ENCODE data around the gene TAMALIN.
A peak's percentile ranks its signal among the peaks of the same experiment; 100 is the strongest.

TAMALIN gene

DNA sequence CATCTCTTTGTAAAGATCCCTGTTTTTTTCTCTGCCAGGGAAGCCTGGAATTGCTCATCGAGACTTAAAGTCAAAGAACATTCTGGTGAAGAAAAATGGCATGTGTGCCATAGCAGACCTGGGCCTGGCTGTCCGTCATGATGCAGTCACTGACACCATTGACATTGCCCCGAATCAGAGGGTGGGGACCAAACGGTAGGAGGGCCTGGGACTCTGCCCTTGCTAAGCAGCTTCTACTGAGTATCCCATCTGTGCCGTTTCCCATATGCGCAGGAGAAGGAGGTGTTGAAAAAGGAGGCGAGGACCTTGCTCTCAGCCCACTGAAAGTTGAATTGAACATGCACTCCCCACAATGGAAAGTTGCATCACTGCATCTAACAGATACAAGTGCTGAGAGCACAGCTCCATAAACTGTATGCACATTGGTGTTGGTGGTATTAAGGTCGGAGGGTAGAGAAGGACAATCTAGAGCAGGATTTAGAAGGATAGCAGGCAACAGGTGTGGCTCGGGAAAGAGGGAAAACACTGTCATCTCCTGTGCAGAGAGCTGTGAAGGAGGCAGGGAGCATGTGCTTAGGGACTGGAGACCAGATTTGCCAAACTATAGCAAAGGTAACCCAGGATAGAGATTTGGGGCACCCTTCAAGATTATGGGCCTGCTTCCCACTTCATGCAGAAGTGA lies 21.5 kb upstream of the TAMALIN start:
- DNase-seq: no peak

DNA sequence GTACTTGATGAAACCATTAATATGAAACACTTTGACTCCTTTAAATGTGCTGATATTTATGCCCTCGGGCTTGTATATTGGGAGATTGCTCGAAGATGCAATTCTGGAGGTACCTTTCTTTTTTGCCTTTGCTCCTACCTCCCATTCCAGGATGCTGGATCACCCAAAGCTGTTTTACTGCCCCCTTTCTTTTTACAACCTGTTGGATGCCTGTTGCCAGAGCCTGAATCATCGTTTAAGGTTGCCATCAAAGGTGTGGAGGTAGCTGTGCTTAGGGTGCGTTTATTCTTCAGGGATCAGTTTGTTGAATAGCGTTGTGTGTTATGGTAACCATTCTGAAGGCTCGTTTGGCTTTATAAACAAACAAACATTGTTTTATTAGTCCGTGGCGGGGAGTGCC lies 19.9 kb upstream of the TAMALIN start:
- DNase-seq: no peak

DNA sequence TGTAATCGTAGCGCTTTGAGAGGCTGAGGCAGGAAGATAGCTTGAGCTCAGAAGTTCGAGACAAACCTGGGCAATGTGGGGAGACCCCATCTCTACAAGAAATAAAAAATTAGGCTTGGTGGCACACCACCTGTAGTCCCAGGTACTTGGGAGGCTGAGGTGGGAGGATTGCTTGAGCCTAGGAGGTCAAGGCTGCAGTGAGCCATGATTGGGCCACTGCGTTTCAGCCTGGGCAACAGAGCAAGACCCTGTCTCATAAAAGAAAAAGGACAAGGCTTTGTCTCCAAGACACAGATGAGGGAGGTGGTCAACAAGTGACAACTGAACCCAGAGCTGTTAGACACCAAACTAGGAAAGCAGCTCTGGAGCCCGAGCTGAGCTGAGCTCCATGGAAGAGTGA lies 14.5 kb upstream of the TAMALIN start:
- DNase-seq: no peak

DNA sequence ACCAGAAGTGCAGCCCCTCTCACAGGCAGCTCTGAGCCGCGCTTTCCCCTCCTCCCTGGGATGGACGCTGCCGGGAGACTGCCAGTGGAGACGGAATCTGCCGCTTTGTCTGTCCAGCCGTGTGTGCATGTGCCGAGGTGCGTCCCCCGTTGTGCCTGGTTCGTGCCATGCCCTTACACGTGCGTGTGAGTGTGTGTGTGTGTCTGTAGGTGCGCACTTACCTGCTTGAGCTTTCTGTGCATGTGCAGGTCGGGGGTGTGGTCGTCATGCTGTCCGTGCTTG lies 12.3 kb upstream of the TAMALIN start:
- no peak for DNase-seq

DNA sequence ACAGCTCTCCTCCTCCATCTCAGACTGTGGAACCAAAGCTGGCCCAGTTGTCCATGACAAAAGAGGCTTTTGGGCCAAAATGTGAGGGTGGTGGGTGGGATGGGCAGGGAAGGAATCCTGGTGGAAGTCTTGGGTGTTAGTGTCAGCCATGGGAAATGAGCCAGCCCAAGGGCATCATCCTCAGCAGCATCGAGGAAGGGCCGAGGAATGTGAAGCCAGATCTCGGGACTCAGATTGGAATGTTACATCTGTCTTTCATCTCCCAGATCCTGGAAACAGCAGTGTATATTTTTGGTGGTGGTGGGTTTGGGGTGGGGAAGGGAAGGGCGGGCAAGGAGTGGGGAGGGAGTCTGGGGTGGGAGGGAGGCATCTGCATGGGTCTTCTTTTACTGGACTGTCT lies 11.8 kb upstream of the TAMALIN start:
- no peak for DNase-seq

DNA sequence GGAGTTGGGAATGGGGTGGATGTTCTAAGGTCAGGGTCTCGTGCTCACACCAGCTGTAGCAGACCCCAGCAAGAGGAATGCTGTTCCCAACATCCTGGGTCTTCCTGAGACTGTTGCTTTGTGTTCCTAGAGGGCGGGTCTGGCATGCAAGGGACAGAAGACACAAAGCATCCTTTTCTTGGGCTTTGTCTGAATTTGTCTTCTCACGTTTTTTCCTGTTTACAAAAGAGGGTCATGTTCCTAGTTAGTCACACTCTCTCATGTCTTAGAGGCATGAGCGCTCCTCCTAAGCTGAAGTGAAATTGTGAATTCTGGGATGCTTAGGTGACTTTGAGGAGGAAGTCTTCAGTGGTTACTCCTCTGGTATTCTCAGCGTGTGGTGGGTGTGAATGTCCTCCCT lies 9.6 kb upstream of the TAMALIN start:
- no peak for DNase-seq

DNA sequence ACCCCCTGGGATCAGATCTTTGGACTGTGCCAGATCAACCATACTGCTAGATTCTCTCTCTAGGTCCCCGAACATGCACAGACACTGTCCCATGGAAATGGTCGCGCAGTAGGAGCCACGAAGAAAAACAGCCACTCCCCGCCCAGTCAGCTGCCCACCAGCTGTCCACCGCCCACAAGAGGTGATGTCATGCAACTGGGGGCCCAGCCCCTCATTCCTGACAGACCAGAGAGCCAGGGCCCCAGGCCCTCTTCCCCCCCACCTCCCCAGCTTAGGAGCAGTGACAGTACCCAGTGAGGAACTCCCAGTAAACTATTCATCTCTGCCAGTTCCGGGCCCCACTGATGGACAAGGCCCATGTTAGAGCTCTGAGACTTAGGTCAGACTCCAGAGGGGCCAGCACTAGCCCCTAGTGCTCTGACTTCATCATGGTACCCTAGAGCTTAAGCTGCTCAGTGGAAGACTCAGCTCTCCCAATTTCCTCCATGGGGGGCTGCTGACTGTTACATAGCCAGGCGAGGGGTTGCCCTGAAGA lies 3.7 kb upstream of the TAMALIN start:
- DNase-seq: no peak

DNA sequence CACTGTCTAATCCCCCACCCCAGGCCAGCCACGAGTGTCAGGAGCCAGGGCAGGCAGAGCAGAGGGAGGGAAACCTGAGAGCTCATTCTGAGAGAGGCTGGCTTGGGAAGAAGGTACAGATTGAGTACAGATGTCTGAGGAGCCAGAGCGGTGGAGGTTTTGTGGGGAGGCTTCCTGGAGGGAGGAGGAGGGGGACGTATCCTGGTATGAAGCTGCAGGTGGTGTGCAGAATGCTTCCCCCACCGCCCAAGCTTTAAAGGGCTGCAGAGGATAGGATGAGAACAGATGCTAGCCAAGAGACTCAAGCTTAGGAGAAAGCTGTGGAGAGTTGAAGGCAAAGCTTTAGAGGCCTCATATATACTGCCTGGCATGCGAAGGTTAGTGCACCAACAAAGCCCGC lies 3.2 kb upstream of the TAMALIN start:
- no peak for DNase-seq

DNA sequence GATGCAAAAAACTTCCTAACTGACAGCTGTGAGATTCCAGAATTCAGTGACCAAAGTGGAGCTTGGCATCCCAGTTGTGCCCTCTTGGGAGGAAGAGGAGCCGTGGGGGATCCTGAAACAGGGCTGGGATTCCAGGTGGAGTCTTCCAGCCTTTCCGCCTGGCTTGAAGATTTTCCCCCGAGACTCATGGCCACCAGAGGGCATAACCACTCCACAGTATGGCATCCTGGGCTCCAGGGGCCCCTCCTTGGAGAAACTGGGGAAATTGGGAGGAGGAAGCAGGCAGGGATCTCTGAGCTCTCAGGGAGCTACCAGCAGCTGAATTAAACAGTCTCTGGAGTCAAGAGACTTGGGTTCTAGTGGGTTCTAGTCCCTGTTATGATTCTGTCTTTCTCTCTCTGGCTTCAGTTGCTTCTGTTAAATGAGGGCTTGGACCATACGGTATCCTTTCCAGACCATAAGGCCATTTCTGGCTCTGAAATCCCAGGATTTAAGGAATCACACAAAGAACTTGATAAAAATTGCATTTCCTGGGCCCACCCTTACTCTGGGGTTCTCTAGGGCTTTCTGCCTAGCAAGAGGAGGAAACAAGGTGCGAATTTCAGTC lies 2.6 kb upstream of the TAMALIN start:
- DNase-seq: peak in 1 of 2 experiments; percentile 36

DNA sequence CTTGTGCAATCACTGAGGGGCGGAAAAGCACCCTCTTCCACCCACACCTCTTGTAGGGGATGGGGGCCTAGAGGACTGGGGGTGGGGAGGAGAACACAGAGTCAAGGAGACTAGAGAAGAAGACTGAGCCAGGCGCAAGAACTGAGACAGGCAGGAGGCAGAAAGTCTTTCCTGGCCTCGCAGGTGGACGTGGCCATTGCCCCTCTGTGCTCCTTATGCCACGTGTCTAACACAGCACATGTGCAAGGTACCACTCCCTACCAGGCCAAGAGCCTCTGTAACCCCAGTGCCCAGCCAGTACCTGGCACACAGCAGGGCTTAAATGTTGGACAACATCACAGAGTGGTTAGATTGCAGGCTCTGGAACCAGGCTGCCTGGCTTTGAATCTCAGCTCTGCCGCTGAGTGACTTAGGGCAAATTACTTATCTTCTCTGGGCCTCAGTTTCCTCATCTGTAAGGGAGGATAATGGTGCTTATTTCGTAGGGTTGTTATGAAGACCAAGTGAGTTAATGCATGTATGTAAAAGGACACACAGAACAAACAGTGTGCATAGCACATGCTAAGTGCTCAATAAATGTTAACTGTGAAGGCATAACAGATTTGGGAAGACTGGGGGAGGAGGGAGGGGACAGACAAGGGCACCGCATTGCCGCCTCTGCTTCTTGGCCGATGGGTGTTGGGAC lies 1.4 kb upstream of the TAMALIN start:
- DNase-seq: no peak

DNA sequence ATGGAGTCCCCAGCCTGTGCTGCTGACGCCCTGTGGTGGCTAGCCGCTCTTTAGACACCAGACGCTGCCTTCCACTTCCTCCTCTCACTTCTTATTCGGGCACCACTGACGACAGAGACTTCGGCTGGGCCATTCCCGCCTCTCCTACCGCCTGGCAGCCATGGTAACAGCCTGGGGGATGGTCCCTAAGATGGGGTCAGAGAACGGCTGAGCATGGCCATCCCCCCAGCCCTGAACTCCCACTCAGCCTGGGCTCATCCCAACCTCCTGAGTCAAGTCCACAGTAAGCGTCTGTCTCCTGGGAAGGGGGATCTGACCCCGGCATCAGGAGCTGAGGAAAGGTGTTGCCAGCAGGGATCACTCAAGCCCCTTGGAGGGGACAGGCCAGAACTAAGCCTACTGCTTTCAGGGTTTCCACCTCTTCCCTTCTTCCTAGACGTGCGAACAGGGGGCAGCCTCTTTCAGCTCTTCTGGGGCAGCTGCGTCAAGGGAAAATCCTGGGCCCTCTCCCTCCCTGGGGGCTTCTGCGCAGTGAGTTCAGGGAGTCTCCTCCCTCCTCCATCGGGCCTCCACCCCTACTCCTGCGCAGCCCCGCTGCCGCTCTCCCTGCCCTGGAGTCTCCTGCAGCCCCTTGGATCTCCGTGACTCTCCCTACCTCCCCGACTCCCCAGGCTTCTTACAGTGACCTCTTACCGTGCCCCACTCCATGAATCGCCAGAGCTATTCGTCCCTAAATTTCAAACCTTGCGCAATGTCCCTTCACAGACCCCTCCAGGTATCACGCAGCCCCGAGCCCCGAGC lies 643 bp upstream of the TAMALIN start:
- DNase-seq: no peak

DNA sequence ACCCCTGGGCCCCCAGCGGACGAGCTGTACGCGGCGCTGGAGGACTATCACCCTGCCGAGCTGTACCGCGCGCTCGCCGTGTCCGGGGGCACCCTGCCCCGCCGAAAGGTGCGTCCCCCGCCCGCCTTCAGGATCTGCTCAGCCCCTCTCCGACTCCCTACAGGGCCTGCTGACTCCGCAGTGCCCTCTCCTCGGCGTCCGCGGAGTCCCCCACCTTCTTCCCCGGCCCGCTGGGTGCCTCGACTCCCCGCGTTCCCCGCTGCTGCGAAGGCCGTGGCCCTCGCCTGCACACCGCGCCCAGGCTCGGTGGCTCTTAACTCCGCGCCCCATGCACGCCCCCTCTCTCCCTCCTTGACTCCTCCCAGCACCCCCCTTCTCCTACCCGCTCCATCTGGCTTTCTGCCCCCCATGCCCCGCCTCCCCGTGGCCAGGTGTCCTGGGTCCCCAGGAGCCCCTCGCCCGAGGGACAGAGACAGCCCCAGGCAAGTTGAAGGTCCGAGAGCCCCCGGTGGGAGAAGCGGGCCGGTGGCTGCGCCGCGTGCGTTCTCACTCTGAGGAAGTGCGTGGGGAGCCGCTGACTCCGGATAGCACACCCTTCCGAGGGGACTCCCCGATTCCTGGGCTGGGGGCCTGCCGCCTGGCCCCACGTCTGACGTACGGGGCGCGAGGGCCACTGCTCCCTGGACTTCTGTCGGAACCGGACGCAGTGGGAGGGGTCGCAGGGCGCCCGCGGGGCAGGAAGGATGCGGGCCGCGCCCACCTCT lies 594 bp downstream of the TAMALIN start:
- peak; percentile 41 to 53 for DNase-seq

DNA sequence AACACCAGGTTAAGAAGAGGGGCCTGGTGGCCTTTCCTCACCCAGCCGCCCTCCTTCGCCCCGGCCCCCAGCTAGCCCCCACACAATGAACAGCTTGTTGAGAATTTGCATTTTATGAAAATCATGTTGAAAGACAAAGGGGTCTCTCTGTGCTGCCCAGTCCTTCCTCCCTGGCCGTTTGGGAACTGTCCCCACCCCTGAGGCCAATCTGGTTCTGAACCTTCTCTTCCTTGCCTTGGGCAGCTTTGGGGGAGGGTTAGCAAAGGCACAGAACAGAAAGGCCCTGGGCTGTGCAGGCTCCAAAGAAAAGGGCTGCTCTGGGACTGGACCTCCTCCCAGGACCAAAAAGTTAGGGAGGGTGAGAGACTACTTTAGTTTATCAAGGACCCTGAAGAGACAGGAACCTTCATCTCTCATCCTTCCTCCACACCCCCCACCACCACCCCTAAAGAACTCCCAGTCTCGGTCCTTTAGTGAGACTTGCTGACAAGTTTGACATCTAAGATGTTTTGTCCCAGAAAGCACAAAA lies 1.3 kb downstream of the TAMALIN start:
- no peak for DNase-seq

DNA sequence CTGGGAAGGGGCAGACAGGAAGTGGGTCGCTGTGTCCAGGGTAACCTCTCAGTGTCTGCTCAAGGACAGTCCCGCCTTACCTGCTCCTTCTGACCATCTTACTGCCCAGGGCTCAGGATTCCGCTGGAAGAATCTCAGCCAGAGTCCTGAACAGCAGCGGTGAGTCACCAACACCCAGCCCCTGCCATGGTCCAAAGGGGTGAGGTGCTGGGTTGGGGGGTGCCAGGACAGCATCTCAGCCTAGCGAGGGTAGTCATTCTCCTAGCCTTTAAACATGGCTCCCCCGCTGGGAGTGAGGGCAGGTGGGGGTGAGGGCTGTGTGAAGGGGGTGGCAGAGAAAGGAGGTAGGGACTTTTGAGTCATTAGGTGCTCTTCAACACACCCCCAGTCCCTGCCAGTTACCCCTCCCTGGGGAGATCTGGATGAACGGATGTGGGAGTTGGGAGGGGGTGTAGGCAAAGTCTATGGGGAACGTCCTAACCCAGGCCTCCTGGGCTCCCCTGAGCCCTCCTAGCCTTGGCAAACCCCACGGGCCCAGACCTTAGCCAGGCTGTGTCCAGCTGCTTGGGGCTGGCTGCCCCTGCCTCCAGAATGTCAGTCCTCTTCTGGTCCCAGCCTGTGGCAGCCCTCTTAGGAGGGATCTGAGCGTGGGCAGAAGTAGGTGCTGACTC lies 2.5 kb downstream of the TAMALIN start:
- no peak for DNase-seq

DNA sequence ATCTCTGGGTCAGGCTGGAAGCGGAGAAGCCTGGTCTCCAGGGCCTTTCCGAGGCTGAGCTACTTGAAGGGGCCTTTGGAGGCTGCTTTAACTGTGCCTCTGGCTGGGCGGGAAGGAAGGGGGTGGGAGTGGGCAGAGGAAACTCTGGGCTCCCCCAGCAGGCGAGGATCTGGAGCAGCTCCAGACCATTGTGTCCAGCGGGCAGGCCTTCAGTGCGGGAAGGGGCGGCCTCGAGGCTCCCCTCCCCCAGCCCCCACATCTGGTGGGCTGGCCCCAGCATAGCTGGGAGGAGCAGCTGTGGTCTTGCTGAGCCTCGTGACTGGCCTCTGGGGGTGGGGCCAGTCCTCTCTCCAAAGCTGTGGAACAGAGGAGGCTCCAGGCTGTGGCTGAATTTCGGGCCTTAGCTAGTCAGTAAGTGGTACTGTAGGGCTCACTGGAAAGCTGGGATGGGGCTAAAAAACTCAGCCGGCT lies 3.4 kb downstream of the TAMALIN start:
- no peak for DNase-seq

DNA sequence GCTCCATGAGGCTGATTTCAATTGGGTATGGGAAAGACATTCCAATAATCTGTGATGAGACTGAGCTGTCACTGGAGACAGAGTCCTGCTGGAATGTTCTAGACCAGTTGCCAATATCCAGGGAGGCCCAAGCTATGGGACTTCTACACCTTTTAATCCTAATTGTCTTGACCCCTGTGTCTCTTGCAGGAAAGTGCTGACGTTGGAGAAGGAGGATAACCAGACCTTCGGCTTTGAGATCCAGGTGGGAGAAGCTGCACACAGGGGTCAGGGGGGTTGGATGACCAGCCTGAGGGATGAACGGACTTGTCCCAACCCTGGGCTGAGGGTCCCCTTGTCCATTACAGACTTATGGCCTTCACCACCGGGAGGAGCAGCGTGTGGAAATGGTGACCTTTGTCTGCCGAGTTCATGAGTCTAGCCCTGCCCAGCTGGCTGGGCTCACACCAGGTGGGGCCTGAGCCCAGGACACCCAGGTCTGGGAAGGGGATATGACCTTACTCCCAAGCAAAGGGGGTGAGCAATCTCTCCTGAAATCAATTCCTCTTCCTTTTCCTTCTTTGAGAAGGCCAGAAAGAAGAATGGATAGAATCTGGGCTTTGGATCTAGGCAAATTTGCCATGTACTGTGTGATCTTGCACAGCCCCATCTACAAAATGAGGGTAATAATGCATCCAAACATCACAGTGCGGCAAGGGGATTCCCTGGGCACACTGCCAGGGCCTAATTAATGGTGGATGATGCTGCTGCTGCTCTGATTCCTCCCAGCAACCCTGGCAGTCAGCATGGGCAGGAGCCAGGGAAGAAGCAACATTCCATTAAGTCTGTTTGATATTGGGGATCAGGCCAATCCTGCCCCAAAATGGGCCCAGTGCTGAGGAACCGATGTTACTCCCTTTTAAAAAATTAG lies 4.2 kb downstream of the TAMALIN start:
- DNase-seq: no peak

DNA sequence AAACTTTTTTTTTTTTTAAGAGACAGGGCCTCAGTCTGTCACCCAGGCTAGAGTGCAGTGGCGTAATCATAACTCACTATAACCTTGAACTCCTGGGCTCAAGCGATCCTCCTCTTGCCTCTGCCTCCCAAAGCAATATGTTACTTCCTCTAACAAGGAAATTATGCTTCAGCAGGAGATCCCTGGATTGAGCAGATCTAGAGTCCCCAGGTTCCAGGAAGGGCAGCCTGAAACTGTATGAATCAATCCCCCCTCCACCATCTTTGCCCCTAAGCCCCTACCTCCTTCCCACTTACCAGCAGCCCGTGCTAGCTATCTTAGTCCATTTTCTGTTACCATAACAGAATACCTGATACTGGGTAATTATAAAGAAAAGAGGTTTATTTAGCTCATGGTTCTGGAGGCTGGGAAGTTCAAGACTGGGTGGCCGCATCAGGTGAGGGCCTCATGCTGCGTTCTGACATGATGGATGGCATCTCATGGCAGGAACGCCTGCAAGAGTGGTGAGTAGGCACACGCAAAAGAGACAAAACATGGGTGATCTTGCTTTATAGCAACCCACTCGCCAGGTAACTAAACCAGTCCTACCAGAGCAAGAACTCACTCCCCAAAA lies 5.0 kb downstream of the TAMALIN start:
- no peak for DNase-seq

DNA sequence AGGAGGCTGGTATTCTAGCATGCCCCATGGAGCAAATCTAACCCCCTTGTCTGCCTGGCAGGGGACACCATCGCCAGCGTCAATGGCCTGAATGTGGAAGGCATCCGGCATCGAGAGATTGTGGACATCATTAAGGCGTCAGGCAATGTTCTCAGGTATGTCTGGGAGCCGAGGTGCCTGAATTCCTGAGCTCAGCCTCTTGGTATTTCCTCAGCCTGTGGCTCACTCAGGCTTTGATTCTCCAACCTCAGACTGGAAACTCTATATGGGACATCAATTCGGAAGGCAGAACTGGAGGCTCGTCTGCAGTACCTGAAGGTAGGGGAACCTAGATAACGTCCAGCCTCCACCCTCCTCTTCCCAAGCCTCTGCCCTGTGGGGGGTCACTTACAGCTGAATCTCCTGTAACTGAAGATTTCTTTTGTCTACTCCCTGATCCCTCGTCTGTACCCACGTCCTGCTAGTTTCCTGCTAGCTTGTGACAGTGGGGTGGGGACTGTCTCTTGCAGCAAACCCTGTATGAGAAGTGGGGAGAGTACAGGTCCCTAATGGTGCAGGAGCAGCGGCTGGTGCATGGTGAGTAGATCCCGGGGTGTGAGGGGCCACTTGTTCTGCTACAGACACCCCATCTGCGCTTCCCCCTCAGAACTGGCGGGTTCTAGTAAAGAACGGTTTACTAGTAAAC lies 7.0 kb downstream of the TAMALIN start:
- no peak for DNase-seq

Data from activated CD4-positive, alpha-beta T cell treated with anti-CD3 and anti-CD28 coated beads, Interleukin-2, amount 50 U/mL, for 48 hours (primary cell).